Tibial artery (tissue), 4 donors: ENCODE results near the gene SRSF4.

Source experiments
- DNase-seq, 2 donors: peaks; one replicate each; pipeline ENCODE4 v3.0.0-alpha.2; 2019
- H3K27ac ChIP-seq, 2 donors: fragments of 200-600 bp; sonication (generic) in 1 of 2; 1 replicate in 1 of 2; 2 replicates in 1 of 2; pipeline ENCODE4 v1.5.1; 2018 to 2019; ENCODE audit warnings: mild to moderate bottlenecking in 1 of 2
- H3K27me3 ChIP-seq, 2 donors: fragments of 200-600 bp; sonication (generic) in 1 of 2; one replicate each; pipeline versions ENCODE4 v1.5.1 to v1.6.0; 2016 to 2019
- H3K36me3 ChIP-seq, 3 donors: fragments of 200-600 bp; sonication (generic) in 2 of 3; one replicate each; pipeline ENCODE4 v1.5.1; 2016 to 2019; ENCODE audit warnings: mild to moderate bottlenecking in 2 of 3
- H3K4me1 ChIP-seq, 4 donors: fragments of 200-600 bp; sonication (generic) in 2 of 4; 1 replicate in 3 of 4; 2 replicates in 1 of 4; pipeline ENCODE4 v1.5.1; 2016 to 2019
- H3K4me3 ChIP-seq, 2 donors: fragments of 200-600 bp; sonication (generic) in 1 of 2; 1 replicate in 1 of 2; 2 replicates in 1 of 2; pipeline ENCODE4 v1.5.1; 2018 to 2019; ENCODE audit warnings: mild to moderate bottlenecking in 2 of 2
- H3K9me3 ChIP-seq, 3 donors: fragments of 200-600 bp; sonication (generic) in 1 of 3; one replicate each; pipeline ENCODE4 v1.5.1; 2016 to 2019
- CTCF ChIP-seq, 2 experiments: fragments of 200-600 bp in 1 of 2; fragments of 450-650 bp in 1 of 2; IDR thresholded peaks; one replicate each; pipeline ENCODE4 v1.5.1; 2017 to 2019; ENCODE audit warnings: antibody characterized with exemption in 2 of 2, mild to moderate bottlenecking in 1 of 2, moderate library complexity in 1 of 2
- intact Hi-C: fragments of 100-400 bp; cut with DNase I; formaldehyde crosslinking; loops from one replicate; pipeline ENCODE4 v1.15.0; 2023; ENCODE audit warnings: low total_unique reads

Gene SRSF4

GRCh38 chr1:29123887-29124365 is 57.8 kb downstream of the SRSF4 start, which contains the start of gene TMEM200B:
TMEM200B (minus strand) TSS chr1:29123903; CDS start chr1:29121828, 2,075 bp downstream.
- no peaks in the 10 kb centered on the region for H3K27me3 ChIP-seq
- intact Hi-C loops: loop anchor here (5.0 kb wide), 2 partner anchors 58 to 237 kb away; partner anchors contain the start of gene SRSF4
- no peak for DNase-seq
- no peaks in the 10 kb centered on the region for H3K36me3 ChIP-seq
- no peak for TF ChIP-seq CTCF (IDR thresholded peaks at IDR 0.05)
- H3K4me3 ChIP-seq: peak within 1 kb of the TSS; percentile 78 to 85
- H3K4me1 ChIP-seq: peaks cover 0 to 47% (median 29%) of the 10 kb centered on the region in 4 donors
- no peaks in the 10 kb centered on the region for H3K9me3 ChIP-seq
- H3K27ac ChIP-seq: peak within 1 kb of the TSS; percentile 96 to 100

GRCh38 chr1:29123053-29123886 is 58.4 kb downstream of the SRSF4 start:
- peak overlapping the region; percentile 78 to 85 for H3K4me3 ChIP-seq
- H3K27me3 ChIP-seq: no peaks in the 10 kb centered on the region
- no peak for TF ChIP-seq CTCF (IDR thresholded peaks at IDR 0.05)
- H3K36me3 ChIP-seq: peaks cover 0 to 1% (median 0%) of the 10 kb centered on the region in 3 donors
- no peaks in the 10 kb centered on the region for H3K9me3 ChIP-seq
- peaks cover 0 to 51% (median 29%) of the 10 kb centered on the region in 4 donors for H3K4me1 ChIP-seq
- peak in 1 of 2 donors; percentile 71 for DNase-seq
- intact Hi-C loops: loop anchor here (5.0 kb wide), 2 partner anchors 59 to 236 kb away; partner anchors contain the start of gene SRSF4
- H3K27ac ChIP-seq: peak overlapping the region; percentile 96 to 100

GRCh38 chr1:29122682-29123052 is 59.0 kb downstream of the SRSF4 start:
- intact Hi-C loops: loop anchor here (5.0 kb wide), 2 partner anchors 60 to 235 kb away; partner anchors contain the start of gene SRSF4
- no peaks in the 10 kb centered on the region for H3K27me3 ChIP-seq

GRCh38 chr1:29121936-29122681 is 59.6 kb downstream of the SRSF4 start:
- H3K27me3 ChIP-seq: no peaks in the 10 kb centered on the region
- peak overlapping the region; percentile 96 to 100 for H3K27ac ChIP-seq
- intact Hi-C loops: loop anchor here (5.0 kb wide), 2 partner anchors 60 to 235 kb away; partner anchors contain the start of gene SRSF4
- peak; percentile 34 to 75 for DNase-seq
- peaks cover 0 to 4% (median 0%) of the 10 kb centered on the region in 3 donors for H3K36me3 ChIP-seq
- peak overlapping the region; percentile 78 to 85 for H3K4me3 ChIP-seq
- peak in 1 of 2 experiments; percentile 4 for TF ChIP-seq CTCF (IDR thresholded peaks at IDR 0.05)
- no peaks in the 10 kb centered on the region for H3K9me3 ChIP-seq
- H3K4me1 ChIP-seq: peaks cover 0 to 51% (median 29%) of the 10 kb centered on the region in 4 donors

More at GRCh38 chr1:29122682-29123052, 59.0 kb downstream of the SRSF4 start:
- Histone ChIP-seq H3K4me3 (peak overlapping the region; percentile 78 to 85), H3K4me1 (peaks cover 0 to 51% (median 29%) of the 10 kb centered on the region in 4 donors), H3K27ac (peak overlapping the region; percentile 96 to 100), H3K36me3 (peaks cover 0 to 4% (median 0%) of the 10 kb centered on the region in 3 donors), H3K9me3 (no peaks in the 10 kb centered on the region)
- peak; percentile 76 to 92 for DNase-seq
- TF ChIP-seq CTCF (IDR thresholded peaks at IDR 0.05): no peak

- peak in 1 of 2 experiments; percentile 15 for TF ChIP-seq CTCF (IDR thresholded peaks at IDR 0.05)
- Histone ChIP-seq H3K27me3 (no peaks in the 10 kb centered on the region), H3K27ac (peak overlapping the region; percentile 96 to 100), H3K36me3 (peaks cover 0 to 5% (median 0%) of the 10 kb centered on the region in 3 donors), H3K4me3 (peak overlapping the region; percentile 78 to 85), H3K9me3 (no peaks in the 10 kb centered on the region), H3K4me1 (peaks cover 0 to 51% (median 29%) of the 10 kb centered on the region in 4 donors)
- intact Hi-C loops: loop anchor here (5.0 kb wide), 2 partner anchors 61 to 234 kb away; partner anchors contain the start of gene SRSF4
- no peak for DNase-seq
Observed at GRCh38 chr1:29121516-29121935, 60.2 kb downstream of the SRSF4 start.
